Tibial nerve (tissue), 4 donors: ENCODE results near the gene RGS5.

Experiments used
- EP300 ChIP-seq, 2 donors: sonication (generic); formaldehyde crosslinking; IDR thresholded peaks; one replicate each; pipeline ENCODE4 v1.6.1; 2017; ENCODE audit warnings: antibody characterized with exemption in 2 of 2, mild to moderate bottlenecking in 1 of 2
- POLR2A ChIP-seq, 2 donors: fragments of 450-650 bp; IDR thresholded peaks; one replicate each; pipeline ENCODE4 v1.6.1; 2017; ENCODE audit warnings: antibody characterized with exemption in 2 of 2, mild to moderate bottlenecking in 2 of 2, moderate library complexity in 2 of 2
- TF ChIP-seq, protein P1 (sequence below), 5 experiments: fragments of 200-600 bp in 3 of 5; fragments of 450-650 bp in 2 of 5; sonication (generic) in 3 of 5; IDR thresholded peaks; one replicate each; pipeline ENCODE4 v1.5.1; 2016 to 2019; ENCODE audit warnings: antibody characterized with exemption in 5 of 5, mild to moderate bottlenecking in 3 of 5, moderate library complexity in 2 of 5

DNA sequence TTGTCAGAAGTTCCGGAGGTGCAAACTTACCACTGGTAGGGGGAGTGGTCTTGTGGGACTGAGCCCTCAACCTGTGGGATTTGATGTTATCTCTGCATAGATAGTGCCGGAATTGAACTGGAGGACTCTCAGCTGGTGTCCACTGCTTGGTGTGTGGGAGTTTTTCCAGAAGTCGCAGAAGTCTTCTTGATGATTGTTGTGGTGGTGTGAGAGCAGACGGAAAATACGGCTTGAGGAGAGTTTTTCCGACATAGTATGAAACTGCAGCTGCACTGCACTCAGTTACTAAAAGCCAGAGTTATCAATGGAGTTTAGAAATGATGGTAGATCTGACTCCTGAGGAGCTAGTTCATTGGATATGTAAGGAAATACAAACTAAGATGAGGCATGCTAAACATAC lies 14.9 kb downstream of the RGS5 start:
- TF ChIP-seq, protein P1, sequence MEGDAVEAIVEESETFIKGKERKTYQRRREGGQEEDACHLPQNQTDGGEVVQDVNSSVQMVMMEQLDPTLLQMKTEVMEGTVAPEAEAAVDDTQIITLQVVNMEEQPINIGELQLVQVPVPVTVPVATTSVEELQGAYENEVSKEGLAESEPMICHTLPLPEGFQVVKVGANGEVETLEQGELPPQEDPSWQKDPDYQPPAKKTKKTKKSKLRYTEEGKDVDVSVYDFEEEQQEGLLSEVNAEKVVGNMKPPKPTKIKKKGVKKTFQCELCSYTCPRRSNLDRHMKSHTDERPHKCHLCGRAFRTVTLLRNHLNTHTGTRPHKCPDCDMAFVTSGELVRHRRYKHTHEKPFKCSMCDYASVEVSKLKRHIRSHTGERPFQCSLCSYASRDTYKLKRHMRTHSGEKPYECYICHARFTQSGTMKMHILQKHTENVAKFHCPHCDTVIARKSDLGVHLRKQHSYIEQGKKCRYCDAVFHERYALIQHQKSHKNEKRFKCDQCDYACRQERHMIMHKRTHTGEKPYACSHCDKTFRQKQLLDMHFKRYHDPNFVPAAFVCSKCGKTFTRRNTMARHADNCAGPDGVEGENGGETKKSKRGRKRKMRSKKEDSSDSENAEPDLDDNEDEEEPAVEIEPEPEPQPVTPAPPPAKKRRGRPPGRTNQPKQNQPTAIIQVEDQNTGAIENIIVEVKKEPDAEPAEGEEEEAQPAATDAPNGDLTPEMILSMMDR (IDR thresholded peaks at IDR 0.05) = no peak
- TF ChIP-seq POLR2A (IDR thresholded peaks at IDR 0.05) (no peak), EP300 (IDR thresholded peaks at IDR 0.05) (no peak)
